ENCODE results near the gene CNTNAP3B.
"Not testable (repeated sequence)": the region's sequence is repeated elsewhere in the genome, so short reads cannot be mapped to it uniquely, and the experiment has no call there.

The CNTNAP3B gene

GRCh38 chr9:41977965-41978600 is 151.1 kb downstream of the CNTNAP3B start:
- DNase-seq (ENCODE audit: low spot score): not testable (repeated sequence)

- DNase-seq (ENCODE audit: low spot score): not testable (repeated sequence)
Observed at GRCh38 chr9:41974906-41975305, 154.3 kb downstream of the CNTNAP3B start.

- not testable (repeated sequence) for DNase-seq (ENCODE audit: low spot score)
Observed at GRCh38 chr9:41953007-41953406, 176.2 kb downstream of the CNTNAP3B start.

GRCh38 chr9:41941738-41942137 is 187.5 kb downstream of the CNTNAP3B start:
- DNase-seq (ENCODE audit: low spot score): not testable (repeated sequence)

GRCh38 chr9:41938143-41938542 is 191.1 kb downstream of the CNTNAP3B start:
- not testable (repeated sequence) for DNase-seq (ENCODE audit: low spot score)

- DNase-seq (ENCODE audit: low spot score): not testable (repeated sequence)
Observed at GRCh38 chr9:41935727-41936126, 193.5 kb downstream of the CNTNAP3B start.

GRCh38 chr9:41929172-41929571 is 200.1 kb downstream of the CNTNAP3B start:
- DNase-seq (ENCODE audit: low spot score): not testable (repeated sequence)

GRCh38 chr9:41917374-41917773 is 211.9 kb downstream of the CNTNAP3B start:
- not testable (repeated sequence) for DNase-seq (ENCODE audit: low spot score)

- DNase-seq (ENCODE audit: low spot score): not testable (repeated sequence)
Observed at GRCh38 chr9:41905488-41905887, 223.7 kb downstream of the CNTNAP3B start.

GRCh38 chr9:41902762-41903161 is 226.5 kb downstream of the CNTNAP3B start:
- DNase-seq (ENCODE audit: low spot score): not testable (repeated sequence)

GRCh38 chr9:41898720-41899343 is 230.4 kb downstream of the CNTNAP3B start:
- DNase-seq (ENCODE audit: low spot score): not testable (repeated sequence)

GRCh38 chr9:41874557-41874956 is 254.7 kb downstream of the CNTNAP3B start:
- not testable (repeated sequence) for DNase-seq (ENCODE audit: low spot score)

- not testable (repeated sequence) for DNase-seq (ENCODE audit: low spot score)
Observed at GRCh38 chr9:41855422-41855821, 273.8 kb downstream of the CNTNAP3B start.

GRCh38 chr9:41851848-41852740 is 277.1 kb downstream of the CNTNAP3B start:
- DNase-seq (ENCODE audit: low spot score): not testable (repeated sequence)

GRCh38 chr9:41847829-41848228 is 281.4 kb downstream of the CNTNAP3B start:
- DNase-seq (ENCODE audit: low spot score): not testable (repeated sequence)
